IMR-90 (cell line): ENCODE measurements around the gene CFAP157. TPM values are rescaled to one million over a fixed set of nuclear protein-coding genes. Genes with fewer than 3 reads are reported as not detected.
A peak's percentile ranks its signal among the peaks of the same experiment; 100 is the strongest.

ENCODE experiments used
- ATAC-seq: fragments of 200-7000 bp; cut with Tn5 transposase; 2 replicates; pipeline ENCODE4 v1.9.1; 2020; ENCODE audit warnings: low read depth, mild to moderate bottlenecking, moderate library complexity
- BruUV-seq: library from RNA; stranded (reverse); fragments of 400-500 nt; replicated peaks from 2 replicates; lab custom pipeline; 2021; lab: Mats Ljungman, UMichigan
- CTCF ChIA-PET: fragments of 300-600 bp; formaldehyde crosslinking; extraction: SDS; loops from one replicate; lab custom pipeline; 2021; ENCODE audit warnings: antibody characterized with exemption; lab: Yijun Ruan, JAX
- POLR2A ChIA-PET: fragments of 300-600 bp; sonication (Branson Sonifier 250); formaldehyde crosslinking; loops from one replicate; lab custom pipeline; 2022; ENCODE audit warnings: antibody characterized with exemption; ENCODE audit not compliant: unreplicated experiment; lab: Charles Lee
- DNase-seq: peaks from one replicate; pipeline ENCODE4 v3.0.0; 2013
- H2AFZ ChIP-seq: replicated peaks from 2 replicates; pipeline ENCODE3; 2013; ENCODE audit warnings: low read length, mild to moderate bottlenecking; ENCODE audit not compliant: poor library complexity
- H2AK5ac ChIP-seq: 2 replicates; pipeline ENCODE4 v1.6.1; 2013; ENCODE audit warnings: low read depth, low read length, inconsistent platforms
- H2AK9ac ChIP-seq: replicated peaks from 2 replicates; pipeline ENCODE3; 2013; ENCODE audit warnings: mild to moderate bottlenecking, low read depth, low read length, moderate library complexity; ENCODE audit not compliant: poor library complexity
- H2BK120ac ChIP-seq: 2 replicates; pipeline ENCODE4 v1.6.1; 2013; ENCODE audit warnings: low read depth, low read length, inconsistent platforms
- H2BK15ac ChIP-seq: 3 replicates; pipeline ENCODE4 v1.6.1; 2013; ENCODE audit warnings: low read depth, low read length, inconsistent platforms
- H2BK20ac ChIP-seq: 2 replicates; pipeline ENCODE4 v1.6.1; 2013; ENCODE audit warnings: low read depth, mild to moderate bottlenecking, inconsistent platforms, low read length, moderate library complexity
- H2BK5ac ChIP-seq: 2 replicates; pipeline ENCODE4 v1.6.1; 2013; ENCODE audit warnings: mild to moderate bottlenecking, low read depth, low read length, inconsistent platforms; ENCODE audit not compliant: poor library complexity, severe bottlenecking
- H3K14ac ChIP-seq: replicated peaks from 2 replicates; pipeline ENCODE4 v1.6.1; 2013; ENCODE audit warnings: low read depth, low read length, inconsistent platforms
- H3K18ac ChIP-seq: 2 replicates; pipeline ENCODE4 v1.6.1; 2013; ENCODE audit warnings: low read depth, low read length, control low read depth
- H3K23ac ChIP-seq: 2 replicates; pipeline ENCODE4 v1.6.1; 2013; ENCODE audit warnings: low read depth, low read length, inconsistent platforms
- H3K27ac ChIP-seq: 2 replicates; pipeline ENCODE4 v1.5.1; 2013; ENCODE audit warnings: mild to moderate bottlenecking, control low read depth, low read length; ENCODE audit not compliant: insufficient read depth
- H3K27me3 ChIP-seq: 2 replicates; pipeline ENCODE4 v1.6.1; 2013; ENCODE audit warnings: low read length; ENCODE audit not compliant: control insufficient read depth, insufficient read depth
- H3K36me3 ChIP-seq: 2 replicates; pipeline ENCODE4 v1.6.1; 2013; ENCODE audit warnings: low read length, mixed read lengths; ENCODE audit not compliant: control insufficient read depth, insufficient read depth
- H3K4ac ChIP-seq: 2 replicates; pipeline ENCODE4 v1.6.1; 2013; ENCODE audit warnings: low read depth, low read length, inconsistent platforms
- H3K4me1 ChIP-seq: 2 replicates; pipeline ENCODE4 v1.6.1; 2013; ENCODE audit warnings: low read length, mixed read lengths; ENCODE audit not compliant: control insufficient read depth, insufficient read depth
- H3K4me2 ChIP-seq: 2 replicates; pipeline ENCODE4 v1.6.1; 2013; ENCODE audit warnings: low read depth, mild to moderate bottlenecking, control low read depth, low read length, moderate library complexity
- H3K4me3 ChIP-seq: 2 replicates; pipeline ENCODE4 v1.5.1; 2013; ENCODE audit warnings: low read depth, mild to moderate bottlenecking, control low read depth, low read length, moderate library complexity; ENCODE audit not compliant: insufficient read depth
- H3K56ac ChIP-seq: 2 replicates; pipeline ENCODE4 v1.6.1; 2013; ENCODE audit warnings: low read length, inconsistent platforms; ENCODE audit not compliant: insufficient read depth; ENCODE audit errors: extremely low read depth
- H3K79me1 ChIP-seq, 2 experiments: 2 replicates each; pipeline ENCODE4 v1.6.1; 2013; ENCODE audit warnings: low read length in 2 of 2, inconsistent platforms in 1 of 2, low read depth in 1 of 2
- H3K9ac ChIP-seq: 2 replicates; pipeline ENCODE4 v1.6.1; 2013; ENCODE audit warnings: low read depth, low read length, control low read depth
- H3K9me1 ChIP-seq: 2 replicates; pipeline ENCODE4 v1.6.1; 2013; ENCODE audit warnings: low read length, inconsistent platforms; ENCODE audit not compliant: insufficient read depth
- H3K9me3 ChIP-seq: 2 replicates; pipeline ENCODE4 v1.6.1; 2013; ENCODE audit warnings: low read length; ENCODE audit not compliant: control insufficient read depth, insufficient read depth
- H4K20me1 ChIP-seq: 2 replicates; pipeline ENCODE4 v1.6.1; 2013; ENCODE audit warnings: low read length, inconsistent platforms; ENCODE audit not compliant: insufficient read depth
- H4K5ac ChIP-seq: 2 replicates; pipeline ENCODE4 v1.6.1; 2013; ENCODE audit warnings: mild to moderate bottlenecking, low read depth, low read length, control low read depth
- H4K8ac ChIP-seq, 2 experiments: 2 replicates each; pipeline ENCODE4 v1.6.1; 2013; ENCODE audit warnings: low read depth in 2 of 2, low read length in 2 of 2, control low read depth in 1 of 2, inconsistent platforms in 1 of 2
- H4K91ac ChIP-seq: 2 replicates; pipeline ENCODE4 v1.6.1; 2013; ENCODE audit warnings: low read depth, low read length, inconsistent platforms; ENCODE audit not compliant: insufficient read depth
- BHLHE40 ChIP-seq: fragments of 150-350 bp; IDR thresholded peaks from 2 replicates; pipeline ENCODE4 v1.6.1; 2016; ENCODE audit warnings: mild to moderate bottlenecking, low read depth, low read length
- CEBPB ChIP-seq: IDR thresholded peaks from 2 replicates; pipeline ENCODE4 v1.6.1; 2012; ENCODE audit warnings: low read depth, low read length, improper control_type of control experiment
- CHD1 ChIP-seq: IDR thresholded peaks from 2 replicates; pipeline ENCODE4 v1.6.1; 2012; ENCODE audit warnings: low read depth, low read length, improper control_type of control experiment
- CTCF ChIP-seq: conservative IDR thresholded peaks from 2 replicates; pipeline ENCODE4 v1.5.1; 2012; ENCODE audit warnings: mild to moderate bottlenecking, low read depth, low read length, improper control_type of control experiment
- ELK1 ChIP-seq: fragments of 150-350 bp; IDR thresholded peaks from 2 replicates; pipeline ENCODE4 v1.6.1; 2016; ENCODE audit warnings: low read depth, mild to moderate bottlenecking, low read length, moderate library complexity, borderline replicate concordance
- FOS ChIP-seq: fragments of 150-350 bp; IDR thresholded peaks from 2 replicates; pipeline ENCODE4 v1.6.1; 2016; ENCODE audit warnings: low read depth, low read length
- MAFK ChIP-seq: IDR thresholded peaks from 2 replicates; pipeline ENCODE4 v1.6.1; 2012; ENCODE audit warnings: low read depth, low read length, improper control_type of control experiment
- MAZ ChIP-seq: IDR thresholded peaks from 2 replicates; pipeline ENCODE4 v1.6.1; 2012; ENCODE audit warnings: low read depth, mild to moderate bottlenecking, low read length, improper control_type of control experiment, moderate library complexity, borderline replicate concordance
- MXI1 ChIP-seq: IDR thresholded peaks from 2 replicates; pipeline ENCODE4 v1.6.1; 2012; ENCODE audit warnings: low read depth, mild to moderate bottlenecking, low read length, moderate library complexity, borderline replicate concordance
- NFE2L2 ChIP-seq: fragments of 150-350 bp; IDR thresholded peaks from 2 replicates; pipeline ENCODE4 v1.6.1; 2016; ENCODE audit warnings: low read depth, mild to moderate bottlenecking, low read length
- POLR2A ChIP-seq: IDR thresholded peaks from 2 replicates; pipeline ENCODE4 v1.6.1; 2012; ENCODE audit warnings: mild to moderate bottlenecking, low read depth, low read length
- RAD21 ChIP-seq: IDR thresholded peaks from 2 replicates; pipeline ENCODE4 v1.6.1; 2012; ENCODE audit warnings: low read length, improper control_type of control experiment
- RCOR1 ChIP-seq: IDR thresholded peaks from 2 replicates; pipeline ENCODE4 v1.6.1; 2012; ENCODE audit warnings: mild to moderate bottlenecking, low read length, improper control_type of control experiment; ENCODE audit not compliant: insufficient replicate concordance
- RFX5 ChIP-seq: IDR thresholded peaks from 2 replicates; pipeline ENCODE4 v1.8.0; 2012; ENCODE audit warnings: low read depth, mild to moderate bottlenecking, low read length, moderate library complexity
- SMC3 ChIP-seq: fragments of 150-350 bp; IDR thresholded peaks from 2 replicates; pipeline ENCODE4 v1.6.1; 2016; ENCODE audit warnings: low read depth, mild to moderate bottlenecking, antibody characterized with exemption, low read length, moderate library complexity
- WGBS, 2 experiments: methylation state at CpG; one replicate each; pipeline versions ENCODE4 v1.1.5 to v1.1.7; 2013; ENCODE audit warnings: missing lambda C conversion rate in 2 of 2; ENCODE audit not compliant: insufficient read length in 1 of 2; ENCODE audit errors: extremely low coverage in 2 of 2; 5-methylcytosine and 5-hydroxymethylcytosine counted together
- dilution Hi-C: fragments of 300-500 bp; cut with HindIII; formaldehyde crosslinking; loops from one replicate; pipeline ENCODE4 v1.14.3; 2018; ENCODE audit warnings: low sequenced_read_pairs; ENCODE audit not compliant: unreplicated experiment
- in situ Hi-C: fragments of 300-500 bp; cut with MboI; formaldehyde crosslinking; loops from 3 replicates; pipeline ENCODE4 v1.14.3; 2019; ENCODE audit warnings: low sequenced_read_pairs, inconsistent platforms, mixed read lengths
- intact Hi-C: fragments of 100-400 bp; cut with micrococcal nuclease; formaldehyde crosslinking; loops from 2 replicates; pipeline ENCODE4 v1.10.0; 2022
- polyA plus RNA-seq, 3 experiments: library from polyadenylated mRNA; depleted of rRNA; stranded (reverse); fragments of >200 nt; gene quantifications; 2 replicates each; pipeline ENCODE4 v1.2.3, GENCODE V29; 2012; ENCODE audit warnings: low replicate concordance in 1 of 3
- total RNA-seq: library from RNA; depleted of rRNA; stranded (reverse); fragments of >200 nt; gene quantifications from 2 replicates; pipeline ENCODE4 v1.2.3, GENCODE V29; 2012
- TF ChIP-seq, protein P1 (sequence below): fragments of 150-350 bp; IDR thresholded peaks from 2 replicates; pipeline ENCODE4 v1.6.1; 2017; ENCODE audit warnings: mild to moderate bottlenecking, antibody characterized with exemption, low read length, low read depth

Gene CFAP157
- total and polyA plus RNA-seq, 2 of the 4 experiments (the other 2 are of a cell fraction), result not detected

DNA sequence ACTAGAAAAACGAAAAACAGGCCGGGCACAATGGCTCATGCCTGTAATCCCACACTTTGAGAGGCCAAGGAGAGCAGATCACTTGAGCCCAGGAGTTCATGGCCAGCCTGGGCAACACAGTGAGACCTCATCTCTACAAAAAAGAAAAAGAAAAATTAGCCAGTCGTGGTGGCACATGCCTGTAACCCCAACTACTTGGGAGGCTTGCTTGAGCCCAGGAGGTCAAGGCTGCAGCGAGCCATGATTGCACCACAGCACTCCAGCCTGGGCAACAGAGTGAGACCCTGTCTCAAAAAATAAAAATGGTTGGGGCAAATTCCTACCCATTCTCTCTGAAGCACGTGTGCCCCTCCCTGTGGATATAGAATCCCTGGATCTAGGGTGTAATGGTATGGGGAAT, 8.4 kb upstream of the CFAP157 start:
- no peak overlapping the region for H2BK15ac ChIP-seq
- no peak overlapping the region for H3K56ac ChIP-seq
- H3K9me1 ChIP-seq, result no peaks in the 10 kb centered on the region; the same call in none of the 2 replicates
- H2BK120ac ChIP-seq, result no peak overlapping the region
- H3K27ac ChIP-seq, result no peak overlapping the region
- ATAC-seq, result no peak
- no CpG with 5 or more reads among the region's 5 CpGs for WGBS, 2 experiments
- intact Hi-C loops, result no loop called here
- no peak overlapping the region for H4K91ac ChIP-seq
- H3K9ac ChIP-seq, result no peak overlapping the region
- no peak overlapping the region for H3K23ac ChIP-seq
- H3K4me1 ChIP-seq, result no peaks in the 10 kb centered on the region
- H4K20me1 ChIP-seq, result no peaks in the 10 kb centered on the region
- H3K4me2 ChIP-seq, result no peak overlapping the region
- no peak overlapping the region for H3K14ac ChIP-seq
- ChIA-PET POLR2A (no interaction called here), CTCF (no interaction called here)
- no peak overlapping the region for H2AK9ac ChIP-seq
- H3K27me3 ChIP-seq, result no peaks in the 10 kb centered on the region
- no peak for TF ChIP-seq ELK1
- TF ChIP-seq CHD1, result no peak
- no peak for TF ChIP-seq MAFK
- TF ChIP-seq RCOR1, result no peak
- TF ChIP-seq, protein P1, sequence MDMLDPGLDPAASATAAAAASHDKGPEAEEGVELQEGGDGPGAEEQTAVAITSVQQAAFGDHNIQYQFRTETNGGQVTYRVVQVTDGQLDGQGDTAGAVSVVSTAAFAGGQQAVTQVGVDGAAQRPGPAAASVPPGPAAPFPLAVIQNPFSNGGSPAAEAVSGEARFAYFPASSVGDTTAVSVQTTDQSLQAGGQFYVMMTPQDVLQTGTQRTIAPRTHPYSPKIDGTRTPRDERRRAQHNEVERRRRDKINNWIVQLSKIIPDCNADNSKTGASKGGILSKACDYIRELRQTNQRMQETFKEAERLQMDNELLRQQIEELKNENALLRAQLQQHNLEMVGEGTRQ, result no peak
- no peak for TF ChIP-seq CTCF
- no peak for TF ChIP-seq FOS
- no peak for TF ChIP-seq RAD21
- no peak for TF ChIP-seq MXI1
- no peak for TF ChIP-seq RFX5
- TF ChIP-seq SMC3, result no peak
- TF ChIP-seq CEBPB, result no peak
- TF ChIP-seq NFE2L2, result no peak
- TF ChIP-seq MAZ, result no peak
- no peak for TF ChIP-seq BHLHE40
- TF ChIP-seq POLR2A, result no peak
- H3K9me3 ChIP-seq, result no peaks in the 10 kb centered on the region
- no peaks in the 10 kb centered on the region for H3K79me1 ChIP-seq
- H2BK5ac ChIP-seq, result no peak overlapping the region
- H3K36me3 ChIP-seq, result no peaks in the 10 kb centered on the region
- peak overlapping the region in 1 of 2 experiments; percentile 91; a peak in 2 of 4 replicates for H4K8ac ChIP-seq
- BruUV-seq, result no TSS peak
- H2AK5ac ChIP-seq, result no peak overlapping the region
- in situ Hi-C loops, result no loop called here
- H2AFZ ChIP-seq, result no peak overlapping the region
- no peak overlapping the region for H4K5ac ChIP-seq
- no peak for DNase-seq
- dilution Hi-C loops, result no loop called here
- H3K4me3 ChIP-seq, result no peak overlapping the region
- H3K18ac ChIP-seq, result no peak overlapping the region
- H2BK20ac ChIP-seq, result no peak overlapping the region
- H3K4ac ChIP-seq, result no peak overlapping the region
